GM12874 (cell line): ENCODE data around the gene LRIF1.

ENCODE experiments used
- TF ChIP-seq, protein P1 (sequence below): IDR thresholded peaks from 2 replicates; pipeline ENCODE4 v1.5.1; 2011; ENCODE audit warnings: low read depth, mild to moderate bottlenecking, control low read depth, low read length, moderate library complexity; ENCODE audit not compliant: insufficient read depth

Gene LRIF1, protein sequence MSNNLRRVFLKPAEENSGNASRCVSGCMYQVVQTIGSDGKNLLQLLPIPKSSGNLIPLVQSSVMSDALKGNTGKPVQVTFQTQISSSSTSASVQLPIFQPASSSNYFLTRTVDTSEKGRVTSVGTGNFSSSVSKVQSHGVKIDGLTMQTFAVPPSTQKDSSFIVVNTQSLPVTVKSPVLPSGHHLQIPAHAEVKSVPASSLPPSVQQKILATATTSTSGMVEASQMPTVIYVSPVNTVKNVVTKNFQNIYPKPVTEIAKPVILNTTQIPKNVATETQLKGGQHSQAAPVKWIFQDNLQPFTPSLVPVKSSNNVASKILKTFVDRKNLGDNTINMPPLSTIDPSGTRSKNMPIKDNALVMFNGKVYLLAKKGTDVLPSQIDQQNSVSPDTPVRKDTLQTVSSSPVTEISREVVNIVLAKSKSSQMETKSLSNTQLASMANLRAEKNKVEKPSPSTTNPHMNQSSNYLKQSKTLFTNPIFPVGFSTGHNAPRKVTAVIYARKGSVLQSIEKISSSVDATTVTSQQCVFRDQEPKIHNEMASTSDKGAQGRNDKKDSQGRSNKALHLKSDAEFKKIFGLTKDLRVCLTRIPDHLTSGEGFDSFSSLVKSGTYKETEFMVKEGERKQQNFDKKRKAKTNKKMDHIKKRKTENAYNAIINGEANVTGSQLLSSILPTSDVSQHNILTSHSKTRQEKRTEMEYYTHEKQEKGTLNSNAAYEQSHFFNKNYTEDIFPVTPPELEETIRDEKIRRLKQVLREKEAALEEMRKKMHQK

DNA sequence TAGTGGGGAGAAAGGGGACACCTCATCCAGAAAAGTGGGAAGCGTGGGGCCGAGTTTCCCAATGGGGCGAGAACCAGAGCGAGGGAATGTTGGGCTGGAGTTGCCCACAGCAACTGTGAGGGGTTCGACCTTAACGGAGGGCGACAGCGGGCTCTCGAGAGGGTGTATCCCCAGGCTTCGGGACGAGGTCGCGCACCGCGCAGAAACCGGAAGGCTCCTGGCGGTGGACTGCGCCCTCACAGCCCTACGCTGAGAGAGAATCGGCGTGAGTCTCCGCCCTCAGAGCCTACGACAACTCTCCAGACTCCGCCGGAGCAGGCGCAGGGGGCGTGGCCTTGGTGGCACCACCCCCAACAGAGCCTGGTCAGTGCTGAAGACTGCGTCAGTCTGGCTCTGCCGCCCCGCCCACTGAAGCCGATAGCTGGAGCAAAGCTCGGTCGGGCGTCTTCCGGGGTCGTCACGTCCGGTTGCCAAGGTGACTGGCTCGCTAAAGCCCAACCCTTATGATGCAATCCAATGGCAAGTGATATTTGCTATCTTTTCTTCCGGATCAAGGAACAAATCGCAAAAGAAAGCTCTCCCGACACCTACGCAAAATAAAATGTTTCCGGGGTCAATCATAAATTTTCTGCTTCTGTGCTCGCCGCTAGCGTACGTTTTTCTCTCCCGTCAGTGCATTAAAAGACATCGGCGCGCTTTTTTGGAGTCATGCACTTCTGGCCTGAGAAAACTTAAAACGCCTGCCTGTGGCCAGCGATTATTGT lies at the start of gene LRIF1:
Gene LRIF1, minus strand, starts transcription at position 232 of the 764 bp plus-strand sequence. CDS start 234 bp downstream, outside the sequence.
- TF ChIP-seq, protein P1, sequence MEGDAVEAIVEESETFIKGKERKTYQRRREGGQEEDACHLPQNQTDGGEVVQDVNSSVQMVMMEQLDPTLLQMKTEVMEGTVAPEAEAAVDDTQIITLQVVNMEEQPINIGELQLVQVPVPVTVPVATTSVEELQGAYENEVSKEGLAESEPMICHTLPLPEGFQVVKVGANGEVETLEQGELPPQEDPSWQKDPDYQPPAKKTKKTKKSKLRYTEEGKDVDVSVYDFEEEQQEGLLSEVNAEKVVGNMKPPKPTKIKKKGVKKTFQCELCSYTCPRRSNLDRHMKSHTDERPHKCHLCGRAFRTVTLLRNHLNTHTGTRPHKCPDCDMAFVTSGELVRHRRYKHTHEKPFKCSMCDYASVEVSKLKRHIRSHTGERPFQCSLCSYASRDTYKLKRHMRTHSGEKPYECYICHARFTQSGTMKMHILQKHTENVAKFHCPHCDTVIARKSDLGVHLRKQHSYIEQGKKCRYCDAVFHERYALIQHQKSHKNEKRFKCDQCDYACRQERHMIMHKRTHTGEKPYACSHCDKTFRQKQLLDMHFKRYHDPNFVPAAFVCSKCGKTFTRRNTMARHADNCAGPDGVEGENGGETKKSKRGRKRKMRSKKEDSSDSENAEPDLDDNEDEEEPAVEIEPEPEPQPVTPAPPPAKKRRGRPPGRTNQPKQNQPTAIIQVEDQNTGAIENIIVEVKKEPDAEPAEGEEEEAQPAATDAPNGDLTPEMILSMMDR: peak; percentile 49

DNA sequence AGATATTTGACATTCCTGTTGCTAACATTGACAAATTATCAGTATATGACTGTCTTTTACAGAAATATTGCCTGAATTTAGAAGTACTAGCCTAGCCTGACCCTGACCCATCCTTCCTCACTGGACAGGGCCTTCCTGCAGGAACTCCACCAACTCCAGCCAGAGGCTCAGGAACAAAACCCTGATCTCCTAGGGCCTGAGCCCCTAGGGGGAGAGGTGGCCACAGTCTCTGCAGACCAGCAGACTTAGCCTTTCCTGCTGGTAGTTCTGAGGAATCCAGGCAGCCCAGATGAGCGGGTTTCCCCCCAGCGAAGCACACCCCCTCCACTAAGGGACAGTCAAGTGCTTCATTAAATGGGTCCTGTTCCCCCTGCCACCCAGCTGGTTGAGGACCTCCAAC lies 44.3 kb upstream of the LRIF1 start:
- TF ChIP-seq, protein P1: no peak

DNA sequence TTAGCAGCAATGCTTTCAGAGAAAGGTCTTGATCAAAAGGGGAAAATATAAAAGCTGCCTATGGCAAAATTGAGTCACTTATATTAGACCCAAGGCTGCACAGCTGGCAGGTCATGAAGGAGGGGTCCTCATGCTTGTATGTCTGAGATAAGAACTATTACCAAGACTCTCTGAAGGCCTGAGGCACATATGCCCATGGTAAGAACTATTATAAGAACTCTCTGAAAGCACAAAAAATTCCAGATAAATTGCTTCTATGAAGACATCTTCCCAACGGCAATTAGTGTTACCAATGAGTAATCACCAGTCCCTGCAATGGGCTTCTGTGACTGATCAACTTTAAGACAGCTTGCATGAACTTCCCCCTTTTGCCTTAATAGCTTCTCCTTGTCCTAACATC lies 42.8 kb upstream of the LRIF1 start:
- TF ChIP-seq, protein P1: no peak

- TF ChIP-seq, protein P1: no peak
Measured at GRCh38 chr1:110990541-110990940, 26.8 kb upstream of the LRIF1 start.

- TF ChIP-seq, protein P1: no peak
Measured at GRCh38 chr1:110986407-110986891, 22.7 kb upstream of the LRIF1 start.

DNA sequence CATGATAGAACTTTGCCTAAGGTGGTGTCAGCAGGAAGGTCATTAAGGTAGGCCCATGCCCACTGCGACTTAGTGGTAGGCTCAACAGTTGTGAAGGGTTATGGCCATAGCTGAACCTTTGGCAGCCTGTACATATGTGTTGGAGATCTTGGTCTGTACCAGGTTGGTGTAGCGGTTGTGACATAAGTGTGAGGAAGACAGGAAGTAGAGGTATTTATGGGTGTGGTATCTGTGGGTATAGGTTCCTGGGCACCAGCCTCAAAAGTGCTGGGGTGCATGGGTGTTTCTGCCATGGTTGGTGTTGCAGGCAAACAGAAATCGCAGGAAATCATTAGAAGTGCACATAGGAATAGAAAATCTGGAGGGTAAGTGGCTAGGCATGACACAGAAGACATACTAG lies 18.6 kb upstream of the LRIF1 start:
- TF ChIP-seq, protein P1: no peak

- TF ChIP-seq, protein P1: no peak
Measured at GRCh38 chr1:110979154-110979553, 15.4 kb upstream of the LRIF1 start.
